ENCODE measurements around the gene PGF. TPM values are rescaled to one million over a fixed set of nuclear protein-coding genes. Genes with fewer than 3 reads are reported as not detected.

The PGF gene
- total and polyA plus RNA-seq, 2 of the 13 experiments (the other 11 are each of a cell fraction or from before 2014, with no cell fraction given) = 10.7 to 27.5 TPM

DNA sequence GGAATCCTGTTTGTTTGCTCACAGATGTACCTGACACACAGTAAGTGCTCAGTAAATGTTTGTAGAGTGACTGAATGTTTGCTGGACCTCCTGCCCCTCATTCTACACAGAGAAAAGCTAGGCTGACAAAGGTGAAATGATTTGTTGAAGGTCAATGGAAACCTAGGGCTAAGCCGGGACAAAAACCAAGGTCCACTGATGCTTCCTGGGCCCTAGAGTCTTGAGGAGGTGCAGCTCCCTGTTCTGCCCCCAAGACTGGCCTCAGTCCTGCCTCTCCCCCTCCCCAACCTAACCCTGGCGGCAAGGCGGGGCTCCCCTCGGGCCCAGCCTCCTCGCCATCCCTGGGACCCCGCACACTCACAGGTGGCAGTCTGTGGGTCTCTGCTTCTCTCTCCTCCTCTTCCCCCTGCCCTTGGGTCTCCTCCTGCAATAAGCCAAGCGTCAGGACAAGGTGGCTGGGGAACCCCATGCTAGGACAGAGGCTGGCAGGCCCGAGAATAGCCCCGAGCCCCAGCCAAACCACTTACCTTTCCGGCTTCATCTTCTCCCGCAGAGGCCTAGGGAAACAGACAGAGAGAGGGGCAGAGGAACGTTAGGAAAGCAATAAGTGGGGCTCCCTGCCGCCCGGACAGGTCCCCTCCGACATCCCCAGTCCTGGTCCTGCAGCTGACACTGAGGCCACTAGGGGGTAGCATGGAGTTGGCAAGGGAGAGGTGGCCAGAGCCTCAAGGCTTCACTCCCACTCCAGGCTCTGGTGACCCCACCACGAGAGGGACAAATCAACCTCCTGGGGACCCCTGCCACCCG is 9.3 kb downstream of the PGF start (continued):
- TF ChIP-seq, protein P1, sequence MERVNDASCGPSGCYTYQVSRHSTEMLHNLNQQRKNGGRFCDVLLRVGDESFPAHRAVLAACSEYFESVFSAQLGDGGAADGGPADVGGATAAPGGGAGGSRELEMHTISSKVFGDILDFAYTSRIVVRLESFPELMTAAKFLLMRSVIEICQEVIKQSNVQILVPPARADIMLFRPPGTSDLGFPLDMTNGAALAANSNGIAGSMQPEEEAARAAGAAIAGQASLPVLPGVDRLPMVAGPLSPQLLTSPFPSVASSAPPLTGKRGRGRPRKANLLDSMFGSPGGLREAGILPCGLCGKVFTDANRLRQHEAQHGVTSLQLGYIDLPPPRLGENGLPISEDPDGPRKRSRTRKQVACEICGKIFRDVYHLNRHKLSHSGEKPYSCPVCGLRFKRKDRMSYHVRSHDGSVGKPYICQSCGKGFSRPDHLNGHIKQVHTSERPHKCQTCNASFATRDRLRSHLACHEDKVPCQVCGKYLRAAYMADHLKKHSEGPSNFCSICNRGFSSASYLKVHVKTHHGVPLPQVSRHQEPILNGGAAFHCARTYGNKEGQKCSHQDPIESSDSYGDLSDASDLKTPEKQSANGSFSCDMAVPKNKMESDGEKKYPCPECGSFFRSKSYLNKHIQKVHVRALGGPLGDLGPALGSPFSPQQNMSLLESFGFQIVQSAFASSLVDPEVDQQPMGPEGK (CRISPR knock-in tag; IDR thresholded peaks at IDR 0.05) = no peak
- TF ChIP-seq ZNF644 (CRISPR knock-in tag; IDR thresholded peaks at IDR 0.05; ENCODE audit: low read depth) = no peak; the same call in 1 of the 2 replicates

DNA sequence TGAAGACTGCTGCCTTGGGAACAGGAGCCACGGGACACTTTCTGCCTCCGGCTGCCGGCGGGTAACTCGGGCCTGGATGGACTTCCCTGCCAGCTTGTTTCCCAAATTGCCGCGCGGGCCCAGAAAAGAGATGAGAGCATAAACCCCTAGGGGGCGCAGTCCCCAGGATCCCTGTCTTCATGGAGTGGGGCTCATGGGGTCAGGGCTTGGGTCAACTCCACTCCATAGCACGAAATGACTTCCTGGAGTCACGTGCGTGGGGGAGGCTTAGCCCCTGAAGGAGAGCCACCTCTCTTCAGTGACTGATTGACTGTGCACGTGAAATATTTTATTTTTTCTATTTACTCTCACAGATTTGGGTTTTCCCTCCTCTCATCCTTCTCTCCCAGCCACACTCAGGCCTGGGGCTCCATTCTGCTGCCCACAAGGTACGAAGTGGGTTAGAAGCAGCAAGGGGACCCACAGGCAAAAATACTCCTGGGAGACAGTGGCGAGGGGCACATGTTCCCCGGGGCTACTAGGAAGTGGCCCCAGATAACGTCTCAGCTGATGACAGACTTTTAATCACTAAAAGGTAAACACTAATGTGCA is 10.0 kb downstream of the PGF start:
- FAIRE-seq = no peak
- POLR2A ChIA-PET = interaction anchor here (0.7 to 2.5 kb wide), 9 partner anchors 9 to 143 kb away, joined by 3 to 9 read pairs (median 5); partner anchors contain the start of genes DLST, MLH3, PGF and RPS6KL1
- H3K9ac ChIP-seq (ENCODE audit: insufficient read depth, low read depth, low read length) = 0 out of 2 replicates have a peak overlapping the region, but pooled peaks have one; percentile 12
- TF ChIP-seq KLF13 (CRISPR knock-in tag; IDR thresholded peaks at IDR 0.05) (no peak), PCBP1 (IDR thresholded peaks at IDR 0.05; ENCODE audit: borderline replicate concordance, low read depth, low read length) (no peak), ZNF577 (CRISPR knock-in tag; IDR thresholded peaks at IDR 0.05; ENCODE audit: borderline replicate concordance, low read depth) (no peak), AKAP8 (CRISPR knock-in tag; IDR thresholded peaks at IDR 0.05) (no peak), HDAC1 (CRISPR knock-in tag; IDR thresholded peaks at IDR 0.05) (no peak), CEBPB (IDR thresholded peaks at IDR 0.05; ENCODE audit: borderline replicate concordance, low read depth, low read length) (no peak), RAD51 (IDR thresholded peaks at IDR 0.05; ENCODE audit: borderline replicate concordance) (no peak), ZNF160 (CRISPR knock-in tag; IDR thresholded peaks at IDR 0.05) (no peak), STAG1 (CRISPR knock-in tag; IDR thresholded peaks at IDR 0.05) (peak; percentile 35; the same call in 1 of the 2 replicates)
- TF ChIP-seq, protein P2, sequence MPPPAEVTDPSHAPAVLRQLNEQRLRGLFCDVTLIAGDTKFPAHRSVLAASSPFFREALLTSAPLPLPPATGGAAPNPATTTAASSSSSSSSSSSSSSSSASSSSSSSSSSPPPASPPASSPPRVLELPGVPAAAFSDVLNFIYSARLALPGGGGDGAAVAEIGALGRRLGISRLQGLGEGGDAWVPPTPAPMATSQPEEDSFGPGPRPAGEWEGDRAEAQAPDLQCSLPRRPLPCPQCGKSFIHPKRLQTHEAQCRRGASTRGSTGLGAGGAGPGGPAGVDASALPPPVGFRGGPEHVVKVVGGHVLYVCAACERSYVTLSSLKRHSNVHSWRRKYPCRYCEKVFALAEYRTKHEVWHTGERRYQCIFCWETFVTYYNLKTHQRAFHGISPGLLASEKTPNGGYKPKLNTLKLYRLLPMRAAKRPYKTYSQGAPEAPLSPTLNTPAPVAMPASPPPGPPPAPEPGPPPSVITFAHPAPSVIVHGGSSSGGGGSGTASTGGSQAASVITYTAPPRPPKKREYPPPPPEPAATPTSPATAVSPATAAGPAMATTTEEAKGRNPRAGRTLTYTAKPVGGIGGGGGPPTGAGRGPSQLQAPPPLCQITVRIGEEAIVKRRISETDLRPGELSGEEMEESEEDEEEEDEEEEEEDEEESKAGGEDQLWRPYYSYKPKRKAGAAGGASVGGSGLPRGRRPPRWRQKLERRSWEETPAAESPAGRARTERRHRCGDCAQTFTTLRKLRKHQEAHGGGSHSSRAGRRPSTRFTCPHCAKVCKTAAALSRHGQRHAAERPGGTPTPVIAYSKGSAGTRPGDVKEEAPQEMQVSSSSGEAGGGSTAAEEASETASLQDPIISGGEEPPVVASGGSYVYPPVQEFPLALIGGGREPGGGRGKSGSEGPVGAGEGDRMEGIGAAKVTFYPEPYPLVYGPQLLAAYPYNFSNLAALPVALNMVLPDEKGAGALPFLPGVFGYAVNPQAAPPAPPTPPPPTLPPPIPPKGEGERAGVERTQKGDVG (CRISPR knock-in tag; IDR thresholded peaks at IDR 0.05; ENCODE audit: borderline replicate concordance) = peak; percentile 93; the same call in 1 of the 2 replicates
- TF ChIP-seq, protein P3, sequence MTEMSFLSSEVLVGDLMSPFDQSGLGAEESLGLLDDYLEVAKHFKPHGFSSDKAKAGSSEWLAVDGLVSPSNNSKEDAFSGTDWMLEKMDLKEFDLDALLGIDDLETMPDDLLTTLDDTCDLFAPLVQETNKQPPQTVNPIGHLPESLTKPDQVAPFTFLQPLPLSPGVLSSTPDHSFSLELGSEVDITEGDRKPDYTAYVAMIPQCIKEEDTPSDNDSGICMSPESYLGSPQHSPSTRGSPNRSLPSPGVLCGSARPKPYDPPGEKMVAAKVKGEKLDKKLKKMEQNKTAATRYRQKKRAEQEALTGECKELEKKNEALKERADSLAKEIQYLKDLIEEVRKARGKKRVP (CRISPR knock-in tag; IDR thresholded peaks at IDR 0.05) = peak in 1 of 2 experiments; percentile 84; a peak in 2 of 4 replicates

More for the DNA sequence above, 10.0 kb downstream of the PGF start:
- Histone ChIP-seq H3K27me3 (ENCODE audit: control insufficient read depth in 1 of 2, insufficient read depth in 2 of 2, low read length in 2 of 2) (no peaks in the 10 kb centered on the region), H3K27ac (ENCODE audit: extremely low read length, insufficient read depth, low read length) (peak overlapping the region; percentile 66), H2AFZ (ENCODE audit: low read length) (no peak overlapping the region), H3K9me3 (ENCODE audit: low read length) (no peaks in the 10 kb centered on the region), H3K79me2 (ENCODE audit: insufficient read depth, low read length) (no peaks in the 10 kb centered on the region), H3K4me2 (ENCODE audit: low read depth, low read length) (no peak overlapping the region; the same call in 1 of the 2 replicates), H4K20me1 (ENCODE audit: insufficient read depth, low read length) (no peaks in the 10 kb centered on the region; the same call in 1 of the 2 replicates), H3K4me3 (replicated peaks in 1 of 3; ENCODE audit: insufficient read depth in 1 of 3, low read depth in 2 of 3, low read length in 3 of 3) (no peak overlapping the region), H3K4me1 (ENCODE audit: insufficient read depth, low read length) (peaks cover 30% of the 10 kb centered on the region), H3K36me3 (replicated peaks in 1 of 2; ENCODE audit: control insufficient read depth in 1 of 2, insufficient read depth in 2 of 2, low read length in 2 of 2) (peaks cover 14 to 46% of the 10 kb centered on the region in 2 experiments)
- in situ Hi-C loops (cut with HindIII; ENCODE audit: extremely low pct_ligation_motif_present, low pct_unique_long_range_greater_than_20kb) (no loop called here), intact Hi-C loops (cut with micrococcal nuclease; ENCODE audit: unreplicated experiment) (no loop called here)
- 51% methylated on average over 13 of the region's 17 CpGs for WGBS (ENCODE audit: low lambda C conversion rate)
- DNase-seq (ENCODE audit: low spot score) (no peak), ATAC-seq (peak; percentile 51)
- no TSS peak for BruUV-seq (replicated peaks)
- CTCF ChIA-PET (ENCODE audit: low intra/inter-chr PET ratio, low total read pairs) = interaction anchor here (1.2 to 1.8 kb wide), 3 partner anchors 18 to 142 kb away, joined by 3 to 11 read pairs (median 8); no protein-coding TSS in a partner anchor
